HCT116 (cell line): ENCODE data around the gene TMX3. TPM values are rescaled to one million over a fixed set of nuclear protein-coding genes. Genes with fewer than 3 reads are reported as not detected.

Experiments
- ATAC-seq: fragments of 200-7000 bp; cut with Tn5 transposase; 2 replicates; pipeline ENCODE4 v1.9.1; 2020; ENCODE audit warnings: mild to moderate bottlenecking, moderate library complexity
- BruUV-seq: library from RNA; stranded (reverse); fragments of 400-500 nt; replicated peaks from 2 replicates; lab custom pipeline; 2021; lab: Mats Ljungman, UMichigan
- CTCF ChIA-PET: fragments of 300-600 bp; sonication (Branson Sonifier 250); formaldehyde crosslinking; loops from one replicate; lab custom pipeline; 2021; ENCODE audit warnings: antibody characterized with exemption; lab: Charles Lee
- POLR2A ChIA-PET: fragments of 300-600, 350-600 bp; sonication (Branson Sonifier 250); formaldehyde crosslinking; loops from one replicate; lab custom pipeline; 2021; ENCODE audit warnings: antibody characterized with exemption; lab: Charles Lee
- RAD21 ChIA-PET, 2 experiments: fragments of 300-600 bp; sonication (Branson Sonifier 250); formaldehyde crosslinking; loops; one replicate each; lab custom pipeline; 2023; ENCODE audit warnings: low total read pairs in 2 of 2; ENCODE audit not compliant: uncharacterized antibody in 2 of 2, unreplicated experiment in 2 of 2, low non-redundant PET in 1 of 2; lab: Charles Lee
- DNase-seq: peaks from one replicate; pipeline ENCODE4 v3.0.0-alpha.2; 2010; ENCODE audit warnings: low read depth, low spot score
- H2AFZ ChIP-seq: fragments of 200-600 bp; shearing (Covaris generic), sonication (generic); 2 replicates; pipeline ENCODE4 v1.6.1; 2017; ENCODE audit warnings: low read depth, mixed run types, mixed read lengths, antibody characterized with exemption, low read length; ENCODE audit not compliant: poor library complexity, severe bottlenecking
- H3K27ac ChIP-seq: 2 replicates; pipeline ENCODE4 v1.5.1; 2012; ENCODE audit warnings: low read depth, low read length
- H3K27me3 ChIP-seq: fragments of 200-600 bp; sonication (generic); 2 replicates; pipeline ENCODE4 v1.6.1; 2016; ENCODE audit warnings: mixed run types, low read length, mixed read lengths; ENCODE audit not compliant: insufficient read depth
- H3K36me3 ChIP-seq, 2 experiments: fragments of 200-500 bp in 1 of 2; fragments of 200-600 bp in 1 of 2; sonication (Bioruptor generic) in 1 of 2; sonication (generic) in 1 of 2; 2 replicates each; pipeline versions ENCODE4 v1.5.1 to v1.6.1; 2014 to 2016; ENCODE audit warnings: low read length in 2 of 2, inconsistent platforms in 1 of 2, mixed read lengths in 1 of 2, mixed run types in 1 of 2; ENCODE audit not compliant: insufficient read depth in 2 of 2, control insufficient read depth in 1 of 2
- H3K4me1 ChIP-seq, 2 experiments: fragments of 200-600 bp in 1 of 2; sonication (generic) in 1 of 2; 2 replicates each; pipeline versions ENCODE4 v1.5.1 to v1.6.1; 2012 to 2017; ENCODE audit warnings: low read length in 2 of 2, inconsistent platforms in 1 of 2, mild to moderate bottlenecking in 1 of 2, mixed read lengths in 1 of 2, mixed run types in 1 of 2, moderate library complexity in 1 of 2; ENCODE audit not compliant: insufficient read depth in 2 of 2, control insufficient read depth in 1 of 2
- H3K4me2 ChIP-seq: fragments of 200-600 bp; sonication (generic); 2 replicates; pipeline ENCODE4 v1.6.1; 2017; ENCODE audit warnings: mixed run types, low read length, mixed read lengths
- H3K4me3 ChIP-seq, 2 experiments: fragments of 200-600 bp in 1 of 2; sonication (generic) in 1 of 2; replicated peaks in 1 of 2; 2 replicates each; pipeline ENCODE4 v1.5.1; 2011 to 2016; ENCODE audit warnings: low read length in 2 of 2, control low read depth in 1 of 2, low read depth in 1 of 2, mild to moderate bottlenecking in 1 of 2, mixed read lengths in 1 of 2, mixed run types in 1 of 2
- H3K79me2 ChIP-seq: fragments of 200-600 bp; sonication (generic); 2 replicates; pipeline ENCODE4 v1.6.1; 2017; ENCODE audit warnings: mild to moderate bottlenecking, mixed run types, low read length, moderate library complexity, mixed read lengths; ENCODE audit not compliant: insufficient read depth
- H3K9ac ChIP-seq: fragments of 200-600 bp; sonication (generic); 2 replicates; pipeline ENCODE4 v1.6.1; 2016; ENCODE audit warnings: low read length, mixed read lengths
- H3K9me2 ChIP-seq: fragments of 200-600 bp; sonication (generic), shearing (Covaris generic); 2 replicates; pipeline ENCODE4 v1.6.1; 2017; ENCODE audit warnings: mixed run types, mild to moderate bottlenecking, moderate library complexity; ENCODE audit not compliant: insufficient read depth
- H3K9me3 ChIP-seq, 2 experiments: fragments of 200-500 bp in 1 of 2; fragments of 200-600 bp in 1 of 2; sonication (Bioruptor generic) in 1 of 2; sonication (generic) in 1 of 2; 2 replicates each; pipeline ENCODE4 v1.6.1; 2014 to 2017; ENCODE audit warnings: low read length in 2 of 2, mixed read lengths in 2 of 2, inconsistent platforms in 1 of 2, low read depth in 1 of 2, mild to moderate bottlenecking in 1 of 2, mixed run types in 1 of 2, moderate library complexity in 1 of 2; ENCODE audit not compliant: control insufficient read depth in 1 of 2, insufficient read depth in 1 of 2
- H4K20me1 ChIP-seq: fragments of 200-600 bp; sonication (generic), shearing (Covaris generic); 2 replicates; pipeline ENCODE4 v1.6.1; 2017; ENCODE audit warnings: mixed run types, mild to moderate bottlenecking, moderate library complexity; ENCODE audit not compliant: insufficient read depth
- CBX3 ChIP-seq: IDR thresholded peaks from 2 replicates; pipeline ENCODE4 v1.6.1; 2012; ENCODE audit warnings: low read depth
- CEBPB ChIP-seq: IDR thresholded peaks from 2 replicates; pipeline ENCODE4 v1.6.1; 2012; ENCODE audit warnings: low read depth
- EGR1 ChIP-seq: IDR thresholded peaks from 2 replicates; pipeline ENCODE4 v1.6.1; 2012; ENCODE audit warnings: low read depth
- ELF1 ChIP-seq: IDR thresholded peaks from 2 replicates; pipeline ENCODE4 v1.6.1; 2012; ENCODE audit warnings: low read depth, borderline replicate concordance
- EZH2phosphoT487 ChIP-seq: fragments of 200-600 bp; IDR thresholded peaks from 2 replicates; pipeline ENCODE4 v1.6.1; 2018; ENCODE audit warnings: antibody characterized with exemption, borderline replicate concordance
- FOSL1 ChIP-seq: IDR thresholded peaks from 2 replicates; pipeline ENCODE4 v1.6.1; 2012; ENCODE audit warnings: low read depth
- JUND ChIP-seq: IDR thresholded peaks from 2 replicates; pipeline ENCODE4 v1.6.1; 2012
- POLR2A ChIP-seq: IDR thresholded peaks from 2 replicates; pipeline ENCODE4 v1.7.0; 2011; ENCODE audit warnings: borderline replicate concordance; ENCODE audit not compliant: insufficient read depth, insufficient read length; ENCODE audit errors: extremely low read depth
- RAD21 ChIP-seq: IDR thresholded peaks from 2 replicates; pipeline ENCODE4 v1.6.1; 2012; ENCODE audit warnings: low read depth, mild to moderate bottlenecking
- SIN3A ChIP-seq: IDR thresholded peaks from 2 replicates; pipeline ENCODE4 v1.6.1; 2012; ENCODE audit warnings: low read depth
- SP1 ChIP-seq: IDR thresholded peaks from 2 replicates; pipeline ENCODE4 v1.6.1; 2012; ENCODE audit warnings: low read depth
- SRF ChIP-seq: IDR thresholded peaks from 2 replicates; pipeline ENCODE4 v1.6.1; 2012; ENCODE audit warnings: low read depth
- ZNF274 ChIP-seq: fragments of 200-500 bp; sonication (Bioruptor generic); IDR thresholded peaks from 2 replicates; pipeline ENCODE4 v1.6.1; 2014; ENCODE audit warnings: mild to moderate bottlenecking, low read depth, low read length, inconsistent platforms
- intact Hi-C: fragments of 100-400 bp; cut with micrococcal nuclease; formaldehyde crosslinking; loops from 2 replicates; pipeline ENCODE4 v1.10.0; 2022
- total RNA-seq: library from RNA; stranded (reverse); gene quantifications from one replicate; pipeline ENCODE4 v1.2.1, GENCODE V29; 2021; ENCODE audit not compliant: unreplicated experiment
- TF ChIP-seq, protein P1 (sequence below): IDR thresholded peaks from 2 replicates; pipeline ENCODE4 v1.6.1; 2012
- TF ChIP-seq, protein P2 (sequence below): IDR thresholded peaks from 2 replicates; pipeline ENCODE4 v1.6.1; 2011; ENCODE audit warnings: mild to moderate bottlenecking, low read length, moderate library complexity; ENCODE audit not compliant: insufficient replicate concordance; ENCODE audit errors: extremely low read depth
- TF ChIP-seq, protein P3 (sequence below): IDR thresholded peaks from 2 replicates; pipeline ENCODE4 v1.6.1; 2012
- TF ChIP-seq, protein P4 (sequence below), 3 experiments: fragments of 200-600 bp in 1 of 3; sonication (generic) in 1 of 3; IDR thresholded peaks in 2 of 3; conservative IDR thresholded peaks in 1 of 3; 2 replicates each; pipeline ENCODE4 v1.5.1; 2012 to 2017; ENCODE audit warnings: low read depth in 2 of 3, low read length in 2 of 3, antibody characterized with exemption in 1 of 3, borderline replicate concordance in 1 of 3, control low read depth in 1 of 3, mild to moderate bottlenecking in 1 of 3, mixed read lengths in 1 of 3, mixed run types in 1 of 3, moderate library complexity in 1 of 3; ENCODE audit not compliant: insufficient read depth in 1 of 3

TMX3 gene
- total RNA-seq, 1 experiment from 2014 or later, result 39.6 TPM

DNA sequence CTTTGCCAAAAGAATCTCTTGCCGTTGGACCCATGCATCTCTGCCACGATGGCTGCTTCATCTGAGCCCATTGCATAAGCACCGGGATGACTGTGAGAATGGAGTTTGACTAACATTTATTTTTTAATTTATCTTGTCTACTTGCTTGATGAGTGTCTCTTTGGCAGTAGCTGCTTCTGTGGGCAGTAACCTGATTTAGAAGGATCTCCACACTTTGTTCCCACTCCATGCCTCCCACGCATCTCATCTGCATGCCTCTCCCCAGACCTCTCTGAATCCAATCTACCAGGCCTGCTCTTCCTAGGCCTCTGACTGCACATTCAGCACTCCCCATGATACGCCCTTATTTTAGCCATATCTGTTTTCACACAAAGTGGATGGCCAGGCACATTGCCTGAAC, 23.7 kb upstream of the TMX3 start:
- ChIA-PET CTCF (no interaction called here), POLR2A (no interaction called here), RAD21 (no interaction called here)
- Histone ChIP-seq H3K9me3 (no peaks in the 10 kb centered on the region), H3K36me3 (no peaks in the 10 kb centered on the region), H3K27ac (no peak overlapping the region), H4K20me1 (no peaks in the 10 kb centered on the region), H3K9me2 (no peaks in the 10 kb centered on the region), H3K4me2 (no peak overlapping the region), H3K9ac (no peak overlapping the region), H3K4me1 (no peaks in the 10 kb centered on the region), H3K4me3 (no peak overlapping the region), H3K27me3 (no peaks in the 10 kb centered on the region)
- ATAC-seq (no peak), DNase-seq (no peak)
- no TSS peak for BruUV-seq
- no peak for TF ChIP-seq SP1
- TF ChIP-seq, all 23 proteins: peak for 0
- intact Hi-C loops, result loop anchor here (10.0 kb wide), 1 partner anchor 1346 kb away; no protein-coding TSS in a partner anchor
- Histone ChIP-seq H2AFZ (no peak overlapping the region), H3K79me2 (no peaks in the 10 kb centered on the region)

DNA sequence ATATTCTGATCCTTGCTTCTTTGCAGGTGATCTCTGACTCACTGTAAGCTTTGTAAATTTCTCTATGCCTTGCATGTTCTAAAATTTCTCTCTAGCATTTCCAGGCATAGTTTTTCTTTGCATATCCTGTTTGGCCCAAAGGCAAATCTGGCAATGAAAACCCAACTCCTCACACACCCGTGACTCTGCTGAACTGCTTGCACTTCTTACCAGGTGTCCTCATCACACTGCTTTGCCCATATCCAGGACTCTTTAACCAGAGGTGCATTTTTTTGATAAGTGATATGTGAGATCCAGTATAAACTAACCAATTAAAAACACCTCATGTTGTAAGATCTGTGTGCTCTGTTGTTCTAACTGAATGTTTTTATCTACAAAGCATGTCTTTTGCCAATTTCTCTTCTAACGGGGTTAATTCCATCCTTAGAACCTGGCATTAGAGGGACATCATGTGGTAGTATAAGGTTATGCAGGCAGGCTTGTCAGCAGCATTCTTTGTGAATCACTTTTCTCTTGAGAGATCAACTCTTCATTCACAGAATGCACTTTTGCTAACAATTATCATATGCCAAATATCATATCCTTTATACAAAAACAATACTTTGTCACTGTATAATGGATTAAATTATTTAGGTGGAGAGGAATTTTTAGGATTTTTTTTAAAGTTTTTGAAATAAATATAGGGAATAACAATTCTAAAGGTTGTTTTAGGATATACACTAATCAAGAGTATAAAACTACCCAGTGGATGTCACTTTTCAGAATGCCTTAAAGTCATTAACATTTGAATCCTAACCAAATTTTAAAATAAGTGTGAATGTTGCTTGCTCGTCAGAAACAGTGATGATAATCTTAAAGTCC, 20.8 kb upstream of the TMX3 start:
- Histone ChIP-seq H3K79me2 (no peaks in the 10 kb centered on the region), H3K9me3 (no peaks in the 10 kb centered on the region), H3K4me2 (no peak overlapping the region), H2AFZ (no peak overlapping the region), H4K20me1 (no peaks in the 10 kb centered on the region), H3K36me3 (no peaks in the 10 kb centered on the region), H3K4me1 (no peaks in the 10 kb centered on the region), H3K4me3 (no peak overlapping the region), H3K9ac (no peak overlapping the region), H3K9me2 (no peaks in the 10 kb centered on the region), H3K27me3 (no peaks in the 10 kb centered on the region), H3K27ac (no peak overlapping the region)
- intact Hi-C loops, result loop anchor here (1.0 to 10.0 kb wide), 2 partner anchors 1349 to 1518 kb away; no protein-coding TSS in a partner anchor
- ChIA-PET CTCF (no interaction called here), POLR2A (no interaction called here), RAD21 (no interaction called here)
- DNase-seq, result peak; percentile 23
- peak; percentile 69; the same call in 1 of the 2 replicates for ATAC-seq
- no peak for TF ChIP-seq SP1
- TF ChIP-seq, protein P1, sequence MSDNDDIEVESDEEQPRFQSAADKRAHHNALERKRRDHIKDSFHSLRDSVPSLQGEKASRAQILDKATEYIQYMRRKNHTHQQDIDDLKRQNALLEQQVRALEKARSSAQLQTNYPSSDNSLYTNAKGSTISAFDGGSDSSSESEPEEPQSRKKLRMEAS, result no peak
- peak; percentile 60 for TF ChIP-seq RAD21
- no peak for TF ChIP-seq ELF1
- TF ChIP-seq FOSL1, result no peak
- no peak for TF ChIP-seq EZH2phosphoT487
- TF ChIP-seq SIN3A, result no peak
- TF ChIP-seq, protein P2, sequence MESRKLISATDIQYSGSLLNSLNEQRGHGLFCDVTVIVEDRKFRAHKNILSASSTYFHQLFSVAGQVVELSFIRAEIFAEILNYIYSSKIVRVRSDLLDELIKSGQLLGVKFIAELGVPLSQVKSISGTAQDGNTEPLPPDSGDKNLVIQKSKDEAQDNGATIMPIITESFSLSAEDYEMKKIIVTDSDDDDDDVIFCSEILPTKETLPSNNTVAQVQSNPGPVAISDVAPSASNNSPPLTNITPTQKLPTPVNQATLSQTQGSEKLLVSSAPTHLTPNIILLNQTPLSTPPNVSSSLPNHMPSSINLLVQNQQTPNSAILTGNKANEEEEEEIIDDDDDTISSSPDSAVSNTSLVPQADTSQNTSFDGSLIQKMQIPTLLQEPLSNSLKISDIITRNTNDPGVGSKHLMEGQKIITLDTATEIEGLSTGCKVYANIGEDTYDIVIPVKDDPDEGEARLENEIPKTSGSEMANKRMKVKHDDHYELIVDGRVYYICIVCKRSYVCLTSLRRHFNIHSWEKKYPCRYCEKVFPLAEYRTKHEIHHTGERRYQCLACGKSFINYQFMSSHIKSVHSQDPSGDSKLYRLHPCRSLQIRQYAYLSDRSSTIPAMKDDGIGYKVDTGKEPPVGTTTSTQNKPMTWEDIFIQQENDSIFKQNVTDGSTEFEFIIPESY, result no peak
- TF ChIP-seq CEBPB, result no peak
- TF ChIP-seq, protein P3, sequence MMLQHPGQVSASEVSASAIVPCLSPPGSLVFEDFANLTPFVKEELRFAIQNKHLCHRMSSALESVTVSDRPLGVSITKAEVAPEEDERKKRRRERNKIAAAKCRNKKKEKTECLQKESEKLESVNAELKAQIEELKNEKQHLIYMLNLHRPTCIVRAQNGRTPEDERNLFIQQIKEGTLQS, result no peak
- TF ChIP-seq, protein P4, sequence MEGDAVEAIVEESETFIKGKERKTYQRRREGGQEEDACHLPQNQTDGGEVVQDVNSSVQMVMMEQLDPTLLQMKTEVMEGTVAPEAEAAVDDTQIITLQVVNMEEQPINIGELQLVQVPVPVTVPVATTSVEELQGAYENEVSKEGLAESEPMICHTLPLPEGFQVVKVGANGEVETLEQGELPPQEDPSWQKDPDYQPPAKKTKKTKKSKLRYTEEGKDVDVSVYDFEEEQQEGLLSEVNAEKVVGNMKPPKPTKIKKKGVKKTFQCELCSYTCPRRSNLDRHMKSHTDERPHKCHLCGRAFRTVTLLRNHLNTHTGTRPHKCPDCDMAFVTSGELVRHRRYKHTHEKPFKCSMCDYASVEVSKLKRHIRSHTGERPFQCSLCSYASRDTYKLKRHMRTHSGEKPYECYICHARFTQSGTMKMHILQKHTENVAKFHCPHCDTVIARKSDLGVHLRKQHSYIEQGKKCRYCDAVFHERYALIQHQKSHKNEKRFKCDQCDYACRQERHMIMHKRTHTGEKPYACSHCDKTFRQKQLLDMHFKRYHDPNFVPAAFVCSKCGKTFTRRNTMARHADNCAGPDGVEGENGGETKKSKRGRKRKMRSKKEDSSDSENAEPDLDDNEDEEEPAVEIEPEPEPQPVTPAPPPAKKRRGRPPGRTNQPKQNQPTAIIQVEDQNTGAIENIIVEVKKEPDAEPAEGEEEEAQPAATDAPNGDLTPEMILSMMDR (IDR thresholded peaks at IDR 0.05 in 2 of 3, conservative IDR thresholded peaks at IDR 0.05 in 1 of 3; ENCODE audit: borderline replicate concordance in 1 of 3, insufficient read depth in 1 of 3, low read depth in 2 of 3, low read length in 2 of 3), result peak; percentile 21 to 80 (median 74); a peak in 5 of 6 replicates
- TF ChIP-seq POLR2A, result no peak
- no peak for TF ChIP-seq EGR1
- no peak for TF ChIP-seq SRF
- TF ChIP-seq CBX3, result no peak
- no peak for TF ChIP-seq ZNF274
- no peak for TF ChIP-seq JUND
- no TSS peak for BruUV-seq
